Measurements from ENCODE around the gene GRIA3.
"Not testable (repeated sequence)": the region's sequence is repeated elsewhere in the genome, so short reads cannot be mapped to it uniquely, and the experiment has no call there.

Gene GRIA3

GRCh38 chrX:123525123-123525725 lies 341.1 kb downstream of the GRIA3 start:
- TF ChIP-seq CTCF (conservative IDR thresholded peaks at IDR 0.05; ENCODE audit: low read depth, low read length) = no peak
- H3K27ac ChIP-seq = no peak overlapping the region
- H3K4me1 ChIP-seq (ENCODE audit: low read depth, poor library complexity, severe bottlenecking) = no peaks in the 10 kb centered on the region
- no peaks in the 10 kb centered on the region for H4K20me1 ChIP-seq (ENCODE audit: insufficient read depth)
- H2AFZ ChIP-seq (ENCODE audit: low read depth) = no peak overlapping the region
- no peaks in the 10 kb centered on the region for H3K79me2 ChIP-seq (ENCODE audit: insufficient read depth, low read depth)
- no peaks in the 10 kb centered on the region for H3K36me3 ChIP-seq (ENCODE audit: insufficient read depth)
- no peak overlapping the region for H3K9ac ChIP-seq
- no peak overlapping the region for H3K4me2 ChIP-seq
- H3K27me3 ChIP-seq (ENCODE audit: insufficient read depth, low read depth) = no peaks in the 10 kb centered on the region
- H3K4me3 ChIP-seq (IDR thresholded peaks at IDR 0.05; ENCODE audit: insufficient read depth, low read depth, low read length) = no peak overlapping the region

GRCh38 chrX:123530726-123531125 lies 346.6 kb downstream of the GRIA3 start:
- not testable (repeated sequence) for H3K27ac ChIP-seq; H4K20me1 ChIP-seq (ENCODE audit: insufficient read depth); H2AFZ ChIP-seq (ENCODE audit: low read depth); H3K36me3 ChIP-seq (ENCODE audit: insufficient read depth); H3K4me2 ChIP-seq; H3K79me2 ChIP-seq (ENCODE audit: insufficient read depth, low read depth); H3K4me3 ChIP-seq (IDR thresholded peaks at IDR 0.05; ENCODE audit: insufficient read depth, low read depth, low read length); H3K4me1 ChIP-seq (ENCODE audit: low read depth, poor library complexity, severe bottlenecking); H3K27me3 ChIP-seq (ENCODE audit: insufficient read depth, low read depth); H3K9ac ChIP-seq
